Mesodermal cell (in vitro differentiated cells): Measurements from ENCODE around the gene ARPP21. TPM values are rescaled to one million over a fixed set of nuclear protein-coding genes. Genes with fewer than 3 reads are reported as not detected.

ENCODE experiments used
- H3K27ac ChIP-seq: 2 replicates; pipeline ENCODE4 v1.7.0; 2013; ENCODE audit warnings: mild to moderate bottlenecking, low read depth, low read length, moderate library complexity; ENCODE audit not compliant: severe bottlenecking
- H3K36me3 ChIP-seq: 2 replicates; pipeline ENCODE4 v1.7.1; 2013; ENCODE audit warnings: mild to moderate bottlenecking, low read length, moderate library complexity; ENCODE audit not compliant: control insufficient read depth, insufficient read depth
- H3K4me1 ChIP-seq: one replicate; pipeline ENCODE4 v1.7.1; 2013; ENCODE audit warnings: mild to moderate bottlenecking, low read length; ENCODE audit not compliant: insufficient read depth, control insufficient read depth, poor library complexity, severe bottlenecking
- H3K4me3 ChIP-seq: 2 replicates; pipeline ENCODE4 v1.7.0; 2013; ENCODE audit warnings: low read length, control low read depth, mild to moderate bottlenecking; ENCODE audit not compliant: insufficient read depth, poor library complexity, severe bottlenecking; ENCODE audit errors: extremely low read depth
- H3K9me3 ChIP-seq: 2 replicates; pipeline ENCODE4 v1.7.1; 2013; ENCODE audit warnings: mild to moderate bottlenecking, low read length, moderate library complexity; ENCODE audit not compliant: control insufficient read depth
- WGBS, 2 experiments: methylation state at CpG; one replicate each; pipeline ENCODE4 v1.1.5; 2013; ENCODE audit warnings: missing lambda C conversion rate in 2 of 2; ENCODE audit not compliant: insufficient coverage in 2 of 2; 5-methylcytosine and 5-hydroxymethylcytosine counted together
- polyA plus RNA-seq, 2 experiments: library from polyadenylated mRNA; stranded (reverse); fragments of 50-300 nt; gene quantifications; one replicate each; pipeline ENCODE4 v1.2.3, GENCODE V29; 2013

Gene ARPP21
- polyA plus RNA-seq (2013, experiment 1 of 2), result 0.63 TPM
- polyA plus RNA-seq (2013, experiment 2 of 2), result 1.1 TPM

DNA sequence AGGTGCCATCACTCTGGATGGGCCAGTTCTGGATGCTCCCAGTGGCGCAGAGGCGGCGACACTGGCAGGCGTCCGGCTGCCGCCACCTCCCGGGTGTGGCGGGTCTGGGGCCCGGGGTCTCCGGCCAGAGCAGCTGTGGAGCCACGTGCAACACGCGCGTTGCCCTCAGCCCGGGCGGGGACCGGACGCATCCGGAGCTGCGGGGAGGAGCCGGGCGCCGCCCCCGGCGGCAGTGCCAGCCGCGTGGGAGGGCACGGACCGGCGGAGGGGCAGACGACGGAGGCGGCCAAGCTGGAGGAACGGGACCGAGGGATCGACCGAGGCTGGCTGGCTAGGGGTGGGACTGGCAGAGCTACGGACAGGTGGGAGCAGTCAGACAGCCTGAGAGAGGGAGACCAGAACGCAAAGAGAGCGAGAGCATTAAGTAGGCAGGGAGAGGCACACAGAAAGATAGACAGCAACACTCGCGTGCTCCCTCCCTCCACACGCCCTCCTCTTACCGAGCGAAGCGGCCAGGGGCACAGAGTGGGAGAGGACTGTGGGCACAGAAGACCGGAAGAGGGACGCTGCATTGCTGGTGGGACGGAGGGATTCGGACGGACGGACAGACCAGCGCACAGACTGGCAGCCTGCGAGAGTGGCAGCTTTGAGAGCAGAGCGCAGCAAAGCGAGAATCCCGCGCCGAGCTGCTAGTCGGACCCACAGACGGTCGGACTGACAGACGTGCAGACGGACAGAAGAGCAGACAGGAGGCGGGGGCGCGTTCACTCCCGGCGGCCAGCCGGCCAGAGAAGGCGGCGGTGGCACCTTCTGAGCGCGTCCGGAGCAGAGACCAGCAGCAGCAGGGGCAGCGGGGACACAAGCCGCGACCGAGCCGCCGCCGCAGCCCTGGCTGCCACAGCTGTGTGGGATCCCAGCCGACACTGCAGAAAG is at the start of gene ARPP21:
TSS of gene ARPP21 (plus strand) at position 272 of the 933 bp plus-strand sequence. CDS start 42,227 bp downstream, outside the sequence.
- Histone ChIP-seq H3K4me1 (no peaks in the 10 kb centered on the region), H3K27ac (no peak within 1 kb of the TSS), H3K9me3 (no peaks in the 10 kb centered on the region), H3K4me3 (peak within 1 kb of the TSS; percentile 39), H3K36me3 (no peaks in the 10 kb centered on the region)
- 2% methylated on average over 57 to 70 of the region's 83 CpGs for WGBS, 2 experiments

DNA sequence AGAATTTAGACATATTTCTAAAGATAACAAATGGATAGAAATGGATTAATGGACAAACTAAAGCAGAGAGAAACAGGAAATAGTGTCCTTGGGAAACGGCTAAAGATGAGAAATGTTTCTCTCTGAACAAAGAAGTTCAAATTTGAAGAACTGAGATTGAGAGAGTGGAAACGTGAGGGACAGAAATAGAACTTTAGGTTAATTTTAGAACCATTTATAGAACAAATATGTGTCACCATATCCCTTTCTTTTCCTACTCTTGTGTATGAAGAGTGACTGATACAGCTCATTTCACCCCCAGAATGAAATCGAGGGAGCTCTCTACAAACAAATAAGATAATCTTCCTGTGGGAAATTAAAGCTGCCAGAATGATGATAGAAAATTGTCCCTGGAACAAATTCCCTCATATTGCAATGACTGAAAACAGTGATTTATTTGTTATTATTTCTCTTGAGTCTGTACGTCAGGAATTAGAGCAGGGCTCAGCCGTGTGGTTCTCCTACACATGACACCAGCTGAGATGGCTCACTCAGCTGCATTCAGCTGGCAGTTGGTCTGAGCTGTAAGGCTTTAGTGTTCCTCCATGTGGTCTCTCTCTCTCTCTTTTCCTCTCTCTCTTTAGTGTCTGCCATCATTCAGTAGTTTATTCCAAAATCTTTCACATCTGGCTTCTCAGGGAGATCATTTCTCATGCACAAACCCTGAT is 46.6 kb upstream of the ARPP21 start:
- H3K27ac ChIP-seq, result no peak overlapping the region
- H3K9me3 ChIP-seq, result no peaks in the 10 kb centered on the region
- no peaks in the 10 kb centered on the region for H3K36me3 ChIP-seq
- WGBS, 2 experiments, result 90 to 100% methylated on average over 1 to 2 of the region's 5 CpGs
- H3K4me3 ChIP-seq, result no peak overlapping the region
- H3K4me1 ChIP-seq, result no peaks in the 10 kb centered on the region

DNA sequence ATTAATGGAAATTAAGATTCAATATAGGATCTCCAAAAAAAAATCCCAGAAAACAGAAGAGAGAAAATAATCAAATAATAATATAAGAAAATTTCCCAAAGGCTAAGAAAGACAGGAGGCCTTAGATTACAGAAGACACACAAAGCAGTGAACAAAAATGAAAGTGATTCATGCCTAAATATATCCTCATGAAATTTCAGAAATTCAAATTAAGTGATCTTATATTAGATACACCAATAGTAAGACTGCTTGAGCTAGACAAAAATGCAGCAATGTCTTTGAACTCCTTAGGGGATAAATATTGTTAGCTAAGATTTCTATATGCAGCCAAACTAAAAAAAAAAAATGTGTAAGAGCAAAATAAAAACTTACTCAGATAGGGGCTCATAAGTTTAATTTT is 44.6 kb upstream of the ARPP21 start:
- H3K9me3 ChIP-seq, result no peaks in the 10 kb centered on the region
- H3K4me1 ChIP-seq, result no peaks in the 10 kb centered on the region
- no peak overlapping the region for H3K27ac ChIP-seq
- H3K4me3 ChIP-seq, result no peak overlapping the region
- H3K36me3 ChIP-seq, result no peaks in the 10 kb centered on the region

DNA sequence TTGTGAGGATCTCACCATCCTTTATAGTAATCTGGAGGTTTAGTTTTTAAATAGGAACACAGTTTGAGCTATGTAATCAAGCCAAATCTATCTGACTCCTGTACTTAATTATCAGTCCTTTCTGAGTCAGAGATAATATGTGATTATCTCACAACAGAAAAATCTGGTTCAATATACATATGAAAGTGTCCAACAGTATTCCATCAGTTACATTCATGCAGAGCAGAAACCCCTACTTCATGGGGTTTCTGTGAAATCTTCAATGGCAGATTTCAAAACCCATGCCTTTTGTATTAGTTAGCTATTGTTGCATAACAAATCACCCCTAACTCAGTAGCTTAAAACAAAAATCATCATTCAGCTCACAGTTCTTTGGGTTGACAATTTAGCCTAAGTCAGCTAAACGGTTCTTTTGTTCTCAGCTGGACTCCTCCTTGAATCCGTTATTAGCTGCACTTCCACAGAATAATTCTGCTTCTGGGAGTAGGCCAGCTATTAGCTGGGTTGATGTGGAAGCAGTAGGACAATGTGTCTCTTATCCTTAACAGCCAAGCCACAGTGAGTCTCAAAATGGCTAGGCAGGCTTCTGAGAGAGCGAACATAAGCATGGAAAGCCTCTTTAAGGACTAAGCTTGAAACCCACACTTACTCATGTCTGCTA is 42.9 kb upstream of the ARPP21 start:
- Histone ChIP-seq H3K4me3 (no peak overlapping the region), H3K27ac (no peak overlapping the region), H3K36me3 (no peaks in the 10 kb centered on the region), H3K9me3 (no peaks in the 10 kb centered on the region), H3K4me1 (no peaks in the 10 kb centered on the region)
- WGBS, 2 experiments, result 78% methylated on average over 2 of the region's 3 CpGs; no CpG with 5 or more reads in 1 of the 2 experiments

DNA sequence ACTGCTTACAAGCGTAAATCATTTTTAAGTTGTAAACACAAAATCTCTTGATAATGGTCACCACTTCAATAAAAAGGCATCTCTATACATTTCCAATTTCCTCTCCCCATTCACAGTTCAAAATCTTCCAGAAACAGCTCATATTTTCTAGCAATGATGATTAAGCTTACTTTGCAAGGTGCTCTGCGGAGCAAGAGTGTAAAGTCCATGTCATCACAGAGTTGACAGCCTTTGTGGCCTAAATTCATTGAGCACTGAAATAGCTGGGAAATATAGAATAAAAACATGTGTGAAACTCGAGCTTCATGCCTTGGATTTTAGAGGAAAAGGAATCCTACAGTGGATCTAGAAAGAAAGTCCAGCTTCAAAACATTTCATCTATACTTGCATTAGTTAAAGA is 41.8 kb upstream of the ARPP21 start:
- Histone ChIP-seq H3K4me3 (no peak overlapping the region), H3K9me3 (no peaks in the 10 kb centered on the region), H3K27ac (no peak overlapping the region), H3K4me1 (no peaks in the 10 kb centered on the region), H3K36me3 (no peaks in the 10 kb centered on the region)
- 87 to 100% methylated on average over 2 of the region's 3 CpGs for WGBS, 2 experiments

DNA sequence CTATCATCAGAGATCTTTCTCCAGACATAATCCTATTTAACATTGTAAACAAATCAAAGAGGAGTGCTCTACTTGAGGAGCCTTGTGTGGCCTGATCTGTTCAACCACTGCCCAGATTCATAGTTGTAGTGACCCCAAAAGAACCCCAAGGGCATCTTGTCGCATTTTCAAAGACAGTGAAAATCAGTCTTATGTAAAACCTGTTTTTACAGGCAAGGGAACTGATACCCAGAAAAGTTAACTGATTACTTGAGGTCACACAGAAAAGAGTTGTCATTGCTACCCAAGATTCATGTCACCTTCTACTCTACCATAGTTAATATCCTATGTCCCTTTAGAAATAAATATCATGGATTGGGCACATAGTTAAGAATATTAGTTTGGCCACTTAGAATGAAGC is 40.5 kb upstream of the ARPP21 start:
- Histone ChIP-seq H3K4me3 (no peak overlapping the region), H3K4me1 (no peaks in the 10 kb centered on the region), H3K36me3 (no peaks in the 10 kb centered on the region), H3K27ac (no peak overlapping the region), H3K9me3 (no peaks in the 10 kb centered on the region)
- WGBS, 2 experiments, result 92 to 100% methylated on average over 1 of the region's 1 CpG

DNA sequence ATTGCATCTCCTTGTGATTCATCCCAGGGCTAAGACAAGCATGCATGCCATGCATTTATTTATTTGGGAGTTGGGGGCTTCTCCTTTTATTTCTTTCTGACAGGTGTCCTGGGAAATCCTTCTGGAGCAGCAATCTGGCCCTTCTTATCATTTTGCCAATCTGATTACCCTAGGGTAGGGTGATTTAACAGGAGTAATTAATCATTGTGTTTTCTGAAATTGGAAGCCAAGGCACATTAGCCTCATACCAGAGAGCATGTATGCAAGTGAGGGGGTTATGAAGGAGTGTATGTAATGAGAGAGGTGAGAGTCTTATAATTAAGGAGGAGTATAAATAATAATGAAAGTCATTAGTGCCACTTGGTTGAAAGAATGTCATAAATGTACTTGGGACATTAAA is 37.4 kb upstream of the ARPP21 start:
- Histone ChIP-seq H3K9me3 (no peaks in the 10 kb centered on the region), H3K4me1 (no peaks in the 10 kb centered on the region), H3K36me3 (no peaks in the 10 kb centered on the region), H3K4me3 (no peak overlapping the region), H3K27ac (no peak overlapping the region)

DNA sequence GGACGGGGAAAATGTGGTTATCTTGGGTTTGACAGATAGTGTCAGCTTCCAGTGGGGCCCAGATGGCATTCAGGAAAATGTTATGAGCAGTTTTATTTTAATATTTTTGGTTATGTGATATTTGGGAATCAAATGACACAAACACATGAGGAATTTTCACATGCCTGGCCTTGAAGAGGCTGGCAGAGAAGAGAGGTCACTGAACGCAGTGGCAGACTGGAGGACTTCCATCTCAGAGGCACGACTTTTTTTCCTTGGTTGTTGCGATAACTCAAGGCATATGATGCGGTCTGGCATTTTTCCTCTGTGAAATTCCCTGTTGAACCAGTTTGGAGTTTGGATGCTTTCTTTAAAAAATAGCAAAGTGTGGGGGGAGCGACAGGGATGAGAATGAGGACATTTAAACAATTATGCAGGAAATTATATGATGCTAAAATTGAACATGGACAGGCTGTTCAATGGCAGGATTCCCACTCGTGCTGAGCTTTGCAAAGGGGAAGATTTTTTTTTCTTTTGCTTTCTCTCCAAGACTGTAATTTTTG is 36.9 kb upstream of the ARPP21 start:
- no peaks in the 10 kb centered on the region for H3K9me3 ChIP-seq
- H3K27ac ChIP-seq, result no peak overlapping the region
- 96 to 97% methylated on average over 4 to 5 of the region's 7 CpGs for WGBS, 2 experiments
- H3K4me1 ChIP-seq, result no peaks in the 10 kb centered on the region
- H3K36me3 ChIP-seq, result no peaks in the 10 kb centered on the region
- no peak overlapping the region for H3K4me3 ChIP-seq

DNA sequence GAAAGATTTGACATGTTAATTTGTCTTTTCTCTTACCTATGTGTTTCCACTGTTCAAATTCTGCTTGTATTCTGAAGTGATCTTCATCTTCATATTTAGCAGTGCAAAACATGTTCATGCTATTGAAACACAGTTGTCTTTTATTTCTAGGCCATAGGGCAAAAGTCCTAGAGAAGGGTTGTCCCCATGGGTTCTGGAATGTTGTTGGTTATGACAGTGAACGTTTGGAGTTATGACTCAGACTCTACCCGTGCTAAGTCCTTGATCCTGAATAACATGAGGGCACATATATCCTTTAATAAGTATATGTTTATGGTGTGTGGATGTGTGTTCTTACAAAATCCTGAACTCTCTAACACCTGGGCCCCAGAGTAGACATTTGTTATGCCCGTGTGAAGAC is 23.0 kb upstream of the ARPP21 start:
- no peaks in the 10 kb centered on the region for H3K36me3 ChIP-seq
- H3K9me3 ChIP-seq, result no peaks in the 10 kb centered on the region
- WGBS, 2 experiments, result no CpG with 5 or more reads among the region's 3 CpGs
- no peak overlapping the region for H3K4me3 ChIP-seq
- no peak overlapping the region for H3K27ac ChIP-seq
- no peaks in the 10 kb centered on the region for H3K4me1 ChIP-seq

DNA sequence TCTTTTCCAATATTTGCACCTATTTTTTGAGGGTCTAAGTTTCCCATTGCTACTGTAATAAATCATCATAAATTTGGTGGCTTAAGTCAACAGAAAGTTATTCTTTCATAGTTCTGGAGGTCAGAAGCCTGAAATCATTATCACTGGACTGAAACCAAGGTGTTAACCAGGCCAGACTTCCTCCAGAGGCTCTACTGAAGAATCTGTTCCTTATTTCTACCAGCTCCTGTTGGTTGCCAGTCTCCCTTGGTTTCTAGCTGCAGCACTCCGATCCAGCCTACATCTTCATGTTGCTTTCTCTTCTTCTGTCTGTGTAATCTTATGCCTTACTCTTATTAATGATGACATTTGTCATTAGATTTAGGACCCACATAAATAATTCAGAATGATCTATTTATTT is 22.0 kb upstream of the ARPP21 start:
- no peaks in the 10 kb centered on the region for H3K36me3 ChIP-seq
- no peaks in the 10 kb centered on the region for H3K9me3 ChIP-seq
- H3K4me1 ChIP-seq, result no peaks in the 10 kb centered on the region
- H3K4me3 ChIP-seq, result no peak overlapping the region
- no CpG with 5 or more reads among the region's 1 CpG for WGBS, 2 experiments
- no peak overlapping the region for H3K27ac ChIP-seq
